Mesenchymal stem cell (in vitro differentiated cells and primary cell): ENCODE results near the gene MADD.
A peak's percentile ranks its signal among the peaks of the same experiment; 100 is the strongest.

Source experiments
- DNase-seq: peaks from one replicate; pipeline ENCODE4 v3.0.0-alpha.2; 2013
- H2AFZ ChIP-seq: one replicate; pipeline ENCODE4 v1.6.1; 2013; ENCODE audit warnings: low read depth, mild to moderate bottlenecking, control low read depth, inconsistent platforms, low read length, moderate library complexity
- H2AK5ac ChIP-seq: 2 replicates; pipeline ENCODE4 v1.6.1; 2013; ENCODE audit warnings: low read length, moderate library complexity, mild to moderate bottlenecking, inconsistent platforms; ENCODE audit not compliant: severe bottlenecking
- H2BK120ac ChIP-seq: one replicate; pipeline ENCODE4 v1.6.1; 2013; ENCODE audit warnings: low read depth, mild to moderate bottlenecking, inconsistent platforms, low read length, moderate library complexity
- H2BK12ac ChIP-seq, 2 experiments: one replicate each; pipeline ENCODE4 v1.6.1; 2013; ENCODE audit warnings: inconsistent platforms in 2 of 2, low read length in 2 of 2, mild to moderate bottlenecking in 2 of 2, moderate library complexity in 2 of 2, control low read depth in 1 of 2
- H2BK15ac ChIP-seq: one replicate; pipeline ENCODE4 v1.6.1; 2013; ENCODE audit warnings: mild to moderate bottlenecking, low read depth, inconsistent platforms; ENCODE audit not compliant: poor library complexity, severe bottlenecking
- H2BK5ac ChIP-seq: 2 replicates; pipeline ENCODE4 v1.6.1; 2013; ENCODE audit warnings: low read depth, mild to moderate bottlenecking, low read length, control low read depth, inconsistent platforms; ENCODE audit not compliant: poor library complexity, severe bottlenecking
- H3K14ac ChIP-seq, 2 experiments: one replicate each; pipeline ENCODE4 v1.6.1; 2013; ENCODE audit warnings: inconsistent platforms in 2 of 2, low read length in 2 of 2, control low read depth in 1 of 2, mild to moderate bottlenecking in 1 of 2, moderate library complexity in 1 of 2
- H3K18ac ChIP-seq, 2 experiments: one replicate each; pipeline ENCODE4 v1.6.1; 2013; ENCODE audit warnings: inconsistent platforms in 2 of 2, low read length in 2 of 2, control low read depth in 1 of 2, low read depth in 1 of 2, mild to moderate bottlenecking in 1 of 2
- H3K23ac ChIP-seq, 2 experiments: one replicate each; pipeline ENCODE4 v1.6.1; 2013; ENCODE audit warnings: inconsistent platforms in 2 of 2, low read length in 2 of 2, mild to moderate bottlenecking in 2 of 2, moderate library complexity in 2 of 2, control low read depth in 1 of 2
- H3K27ac ChIP-seq: 2 replicates; pipeline ENCODE4 v1.5.1; 2013; ENCODE audit warnings: mild to moderate bottlenecking, moderate library complexity, low read length, control low read depth, inconsistent platforms; ENCODE audit not compliant: poor library complexity, severe bottlenecking
- H3K27me3 ChIP-seq, 2 experiments: 2 replicates each; pipeline versions ENCODE4 v1.6.1 to v1.7.0; 2013; ENCODE audit warnings: low read length in 2 of 2, mild to moderate bottlenecking in 2 of 2, moderate library complexity in 2 of 2, control low read depth in 1 of 2, inconsistent platforms in 1 of 2; ENCODE audit not compliant: control insufficient read depth in 1 of 2, insufficient read depth in 1 of 2
- H3K36me3 ChIP-seq, 2 experiments: 2 replicates each; pipeline versions ENCODE4 v1.6.1 to v1.7.0; 2013; ENCODE audit warnings: low read length in 2 of 2, control low read depth in 1 of 2, inconsistent platforms in 1 of 2, low read depth in 1 of 2, mild to moderate bottlenecking in 1 of 2; ENCODE audit not compliant: insufficient read depth in 2 of 2, control insufficient read depth in 1 of 2
- H3K4ac ChIP-seq, 2 experiments: one replicate each; pipeline ENCODE4 v1.6.1; 2013; ENCODE audit warnings: inconsistent platforms in 2 of 2, low read length in 2 of 2, mild to moderate bottlenecking in 2 of 2, moderate library complexity in 2 of 2, control low read depth in 1 of 2, low read depth in 1 of 2
- H3K4me1 ChIP-seq: 2 replicates; pipeline ENCODE4 v1.6.1; 2013; ENCODE audit warnings: low read depth, low read length, control low read depth; ENCODE audit not compliant: control insufficient read depth, insufficient read depth
- H3K4me2 ChIP-seq: 2 replicates; pipeline ENCODE4 v1.6.1; 2013; ENCODE audit warnings: low read length, mild to moderate bottlenecking, inconsistent platforms; ENCODE audit not compliant: poor library complexity, severe bottlenecking
- H3K4me3 ChIP-seq, 2 experiments: 2 replicates each; pipeline versions ENCODE4 v1.5.1 to v1.7.0; 2013; ENCODE audit warnings: low read length in 2 of 2, mild to moderate bottlenecking in 2 of 2, control low read depth in 1 of 2, low read depth in 1 of 2; ENCODE audit not compliant: insufficient read depth in 1 of 2
- H3K79me1 ChIP-seq: replicated peaks from 2 replicates; pipeline ENCODE4 v1.6.1; 2013; ENCODE audit warnings: mild to moderate bottlenecking, control low read depth, low read length, inconsistent platforms; ENCODE audit not compliant: poor library complexity, severe bottlenecking
- H3K9ac ChIP-seq: 2 replicates; pipeline ENCODE4 v1.7.0; 2013; ENCODE audit warnings: mild to moderate bottlenecking, low read length, moderate library complexity
- H3K9me3 ChIP-seq: 2 replicates; pipeline ENCODE4 v1.7.0; 2013; ENCODE audit warnings: mild to moderate bottlenecking, low read length; ENCODE audit not compliant: control insufficient read depth
- H4K8ac ChIP-seq: one replicate; pipeline ENCODE4 v1.6.1; 2013; ENCODE audit warnings: inconsistent platforms, mild to moderate bottlenecking, low read length, moderate library complexity
- H4K91ac ChIP-seq: one replicate; pipeline ENCODE4 v1.6.1; 2013; ENCODE audit warnings: mild to moderate bottlenecking, low read length, inconsistent platforms
- WGBS: methylation state at CpG from one replicate; pipeline ENCODE4 v1.1.7; 2013; ENCODE audit warnings: mixed read lengths; 5-methylcytosine and 5-hydroxymethylcytosine counted together

The MADD gene

GRCh38 chr11:47345890-47346563 lies 76.1 kb downstream of the MADD start:
- no peaks in the 10 kb centered on the region for H3K9me3 ChIP-seq
- no peak overlapping the region for H3K4me3 ChIP-seq
- no peak overlapping the region for H2BK120ac ChIP-seq
- H3K27ac ChIP-seq = no peak overlapping the region
- H3K18ac ChIP-seq = no peak overlapping the region
- H3K4ac ChIP-seq = no peak overlapping the region
- H3K23ac ChIP-seq = no peak overlapping the region
- H2BK12ac ChIP-seq = no peak overlapping the region
- 86% methylated on average over 18 of the region's 18 CpGs for WGBS
- no peak overlapping the region for H2AFZ ChIP-seq
- H3K79me1 ChIP-seq = no peaks in the 10 kb centered on the region
- no peak overlapping the region for H2AK5ac ChIP-seq
- no peak overlapping the region for H3K14ac ChIP-seq
- no peak overlapping the region for H2BK5ac ChIP-seq
- no peaks in the 10 kb centered on the region for H3K36me3 ChIP-seq
- peaks cover 2% of the 10 kb centered on the region for H3K4me1 ChIP-seq
- no peak overlapping the region for H3K4me2 ChIP-seq
- no peak overlapping the region for H4K91ac ChIP-seq
- no peak overlapping the region for H4K8ac ChIP-seq
- H3K27me3 ChIP-seq = peaks cover 19 to 34% of the 10 kb centered on the region in 2 experiments
- no peak overlapping the region for H3K9ac ChIP-seq
- DNase-seq = no peak
- no peak overlapping the region for H2BK15ac ChIP-seq

- Histone ChIP-seq H3K27ac (no peak overlapping the region), H3K9me3 (no peaks in the 10 kb centered on the region), H3K4me3 (no peak overlapping the region), H3K27me3 (peaks cover 19 to 34% of the 10 kb centered on the region in 2 experiments), H2BK120ac (no peak overlapping the region), H3K9ac (no peak overlapping the region), H2BK12ac (no peak overlapping the region), H4K91ac (no peak overlapping the region), H3K18ac (no peak overlapping the region), H2BK15ac (no peak overlapping the region), H3K23ac (no peak overlapping the region), H3K79me1 (no peaks in the 10 kb centered on the region), H2AK5ac (no peak overlapping the region), H3K4me2 (no peak overlapping the region), H3K4me1 (peaks cover 3% of the 10 kb centered on the region), H3K4ac (no peak overlapping the region), H3K14ac (no peak overlapping the region), H2BK5ac (no peak overlapping the region), H3K36me3 (no peaks in the 10 kb centered on the region), H4K8ac (no peak overlapping the region), H2AFZ (no peak overlapping the region)
- no peak for DNase-seq
- 89% methylated on average over 1 of the region's 5 CpGs for WGBS
Observed at GRCh38 chr11:47347137-47347536, 77.2 kb downstream of the MADD start.

GRCh38 chr11:47348131-47348802 lies 78.3 kb downstream of the MADD start:
- H3K79me1 ChIP-seq = no peaks in the 10 kb centered on the region

GRCh38 chr11:47348859-47349258 lies 78.9 kb downstream of the MADD start:
- Histone ChIP-seq H2AK5ac (no peak overlapping the region), H3K23ac (no peak overlapping the region), H3K14ac (no peak overlapping the region), H2BK12ac (no peak overlapping the region), H2BK5ac (no peak overlapping the region), H2BK120ac (no peak overlapping the region), H3K79me1 (no peaks in the 10 kb centered on the region), H4K91ac (no peak overlapping the region), H3K4ac (no peak overlapping the region), H3K18ac (no peak overlapping the region), H2BK15ac (no peak overlapping the region), H3K27ac (no peak overlapping the region), H3K36me3 (no peaks in the 10 kb centered on the region), H2AFZ (no peak overlapping the region), H3K9ac (no peak overlapping the region), H3K27me3 (peaks cover 19 to 32% of the 10 kb centered on the region in 2 experiments), H3K4me3 (no peak overlapping the region), H3K4me1 (peaks cover 3% of the 10 kb centered on the region), H3K4me2 (no peak overlapping the region), H4K8ac (no peak overlapping the region), H3K9me3 (no peaks in the 10 kb centered on the region)
- peak; percentile 43 for DNase-seq
- WGBS = 67% methylated on average over 6 of the region's 8 CpGs

More at GRCh38 chr11:47348131-47348802, 78.3 kb downstream of the MADD start:
- H2BK5ac ChIP-seq = no peak overlapping the region
- no peak for DNase-seq
- H3K18ac ChIP-seq = no peak overlapping the region
- no peak overlapping the region for H3K4me2 ChIP-seq
- 89% methylated on average over 23 of the region's 24 CpGs for WGBS
- H3K9ac ChIP-seq = no peak overlapping the region
- H3K23ac ChIP-seq = no peak overlapping the region
- H4K8ac ChIP-seq = no peak overlapping the region
- H3K14ac ChIP-seq = no peak overlapping the region
- peaks cover 19 to 32% of the 10 kb centered on the region in 2 experiments for H3K27me3 ChIP-seq
- no peak overlapping the region for H4K91ac ChIP-seq
- no peak overlapping the region for H2BK120ac ChIP-seq
- H3K9me3 ChIP-seq = no peaks in the 10 kb centered on the region
- H3K4me3 ChIP-seq = no peak overlapping the region
- peaks cover 3% of the 10 kb centered on the region for H3K4me1 ChIP-seq
- no peak overlapping the region for H2BK12ac ChIP-seq
- H3K4ac ChIP-seq = no peak overlapping the region
- H3K27ac ChIP-seq = no peak overlapping the region
- H3K36me3 ChIP-seq = no peaks in the 10 kb centered on the region
- no peak overlapping the region for H2BK15ac ChIP-seq
- no peak overlapping the region for H2AFZ ChIP-seq
- H2AK5ac ChIP-seq = no peak overlapping the region
